PC-9 (cell line): ENCODE measurements around the gene CACNG7.

ENCODE experiments used
- CTCF ChIP-seq: fragments of 200-600 bp; sonication (generic); conservative IDR thresholded peaks from 2 replicates; pipeline ENCODE4 v1.6.1; 2017; ENCODE audit warnings: mixed run types, antibody characterized with exemption, mild to moderate bottlenecking, moderate library complexity
- EZH2 ChIP-seq: fragments of 200-600 bp; sonication (generic); IDR thresholded peaks from 2 replicates; pipeline ENCODE4 v1.8.0; 2017; ENCODE audit warnings: antibody characterized with exemption, low read depth

- TF ChIP-seq EZH2: no peak
- no peak for TF ChIP-seq CTCF
These were observed 53.9 kb downstream of the CACNG7 start, which contains the start of gene CACNG8 for GRCh38 chr19:53962887-53963431.
